Endothelial cell of umbilical vein (primary cell): Measurements from ENCODE around the gene GPR139.

ENCODE experiments used
- CTCF ChIP-seq, 2 donors: IDR thresholded peaks; 1 replicate in 1 of 2; 2 replicates in 1 of 2; pipeline ENCODE4 v1.5.1; 2011; ENCODE audit warnings: low read length in 2 of 2, mild to moderate bottlenecking in 2 of 2, moderate library complexity in 2 of 2, control low read depth in 1 of 2, inconsistent platforms in 1 of 2, low read depth in 1 of 2; ENCODE audit not compliant: insufficient read depth in 1 of 2; ENCODE audit errors: extremely low read depth in 1 of 2
- EZH2 ChIP-seq: IDR thresholded peaks from 2 replicates; pipeline ENCODE4 v1.6.1; 2012; ENCODE audit warnings: borderline replicate concordance, low read depth, mild to moderate bottlenecking, moderate library complexity, low read length, inconsistent platforms; ENCODE audit not compliant: severe bottlenecking
- POLR2A ChIP-seq: IDR thresholded peaks from 2 replicates; pipeline ENCODE4 v1.6.1; 2012; ENCODE audit warnings: low read depth, mild to moderate bottlenecking, control low read depth, low read length

GRCh38 chr16:20102521-20102920 is 28.8 kb upstream of the GPR139 start:
- no peak for TF ChIP-seq CTCF (IDR thresholded peaks at IDR 0.05; ENCODE audit: extremely low read depth in 1 of 2, insufficient read depth in 1 of 2, low read depth in 1 of 2, low read length in 2 of 2)
- TF ChIP-seq EZH2, result no peak
- no peak for TF ChIP-seq POLR2A
